ENCODE results near the gene SP7. TPM values are rescaled to one million over a fixed set of nuclear protein-coding genes. Genes with fewer than 3 reads are reported as not detected.

The SP7 gene
- total and polyA plus RNA-seq, 4 donors = 0.33 TPM; not detected in 3

DNA sequence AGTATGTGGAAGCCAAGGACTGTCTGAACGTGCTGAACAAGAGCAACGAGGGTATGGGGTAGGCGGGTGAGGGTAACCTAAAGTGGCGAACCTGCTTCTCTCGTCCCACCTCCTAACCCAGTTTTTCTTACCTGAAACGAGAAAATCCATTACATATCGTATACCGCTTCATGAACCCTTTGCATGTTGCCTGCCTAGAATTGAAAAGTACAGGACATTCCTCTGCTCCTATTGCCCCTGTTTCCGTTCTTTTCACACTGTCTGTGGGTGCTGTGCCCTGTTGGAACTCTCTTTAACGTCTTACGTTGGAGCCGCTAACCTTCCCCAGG lies 40.3 kb downstream of the SP7 start:
- Histone ChIP-seq H3K27me3 (ENCODE audit: control insufficient read depth in 1 of 2, insufficient read depth in 2 of 2, low read length in 1 of 2) (no peaks in the 10 kb centered on the region), H3K27ac (ENCODE audit: low read depth in 1 of 2, low read length in 2 of 2) (peak overlapping the region in 1 of 2 donors; percentile 54), H3K36me3 (ENCODE audit: control insufficient read depth in 1 of 2, insufficient read depth in 2 of 2, low read length in 1 of 2) (no peaks in the 10 kb centered on the region), H3K4me3 (ENCODE audit: low read length in 2 of 2) (peak overlapping the region; percentile 62 to 91), H3K9me3 (ENCODE audit: control insufficient read depth, low read length) (no peaks in the 10 kb centered on the region), H3K4me1 (ENCODE audit: control insufficient read depth in 1 of 2, insufficient read depth in 2 of 2, low read length in 2 of 2) (no peaks in the 10 kb centered on the region)
- WGBS, 2 donors = 2 to 3% methylated on average over 12 of the region's 12 CpGs
- ATAC-seq (ENCODE audit: low FRiP score) (peak; percentile 4), DNase-seq (no peak)
- intact Hi-C loops (cut with DNase I) = loop anchor here in 1 of 2 donors (10.0 kb wide), 1 partner anchor 231 kb away; no protein-coding TSS in a partner anchor

- WGBS, 2 donors = 1% methylated on average over 42 of the region's 42 CpGs
- H3K27me3 ChIP-seq (ENCODE audit: control insufficient read depth in 1 of 2, insufficient read depth in 2 of 2, low read length in 1 of 2) = no peaks in the 10 kb centered on the region
- no peaks in the 10 kb centered on the region for H3K36me3 ChIP-seq (ENCODE audit: control insufficient read depth in 1 of 2, insufficient read depth in 2 of 2, low read length in 1 of 2)
- peak; percentile 95 for DNase-seq
- no peaks in the 10 kb centered on the region for H3K4me1 ChIP-seq (ENCODE audit: control insufficient read depth in 1 of 2, insufficient read depth in 2 of 2, low read length in 2 of 2)
- peak within 1 kb of the TSS; percentile 62 to 91 for H3K4me3 ChIP-seq (ENCODE audit: low read length in 2 of 2)
- intact Hi-C loops (cut with DNase I) = loop anchor here in 1 of 2 donors (10.0 kb wide), 1 partner anchor 230 kb away; no protein-coding TSS in a partner anchor
- peak; percentile 94 for ATAC-seq (ENCODE audit: low FRiP score)
- H3K27ac ChIP-seq (ENCODE audit: low read depth in 1 of 2, low read length in 2 of 2) = peak within 1 kb of the TSS; percentile 33 to 55
- H3K9me3 ChIP-seq (ENCODE audit: control insufficient read depth, low read length) = no peaks in the 10 kb centered on the region
Observed at GRCh38 chr12:53295070-53295890, 40.9 kb downstream of the SP7 start, which contains the start of gene PFDN5. PFDN5 (plus strand) TSS chr12:53295542; CDS start chr12:53295568, 26 bp downstream.

DNA sequence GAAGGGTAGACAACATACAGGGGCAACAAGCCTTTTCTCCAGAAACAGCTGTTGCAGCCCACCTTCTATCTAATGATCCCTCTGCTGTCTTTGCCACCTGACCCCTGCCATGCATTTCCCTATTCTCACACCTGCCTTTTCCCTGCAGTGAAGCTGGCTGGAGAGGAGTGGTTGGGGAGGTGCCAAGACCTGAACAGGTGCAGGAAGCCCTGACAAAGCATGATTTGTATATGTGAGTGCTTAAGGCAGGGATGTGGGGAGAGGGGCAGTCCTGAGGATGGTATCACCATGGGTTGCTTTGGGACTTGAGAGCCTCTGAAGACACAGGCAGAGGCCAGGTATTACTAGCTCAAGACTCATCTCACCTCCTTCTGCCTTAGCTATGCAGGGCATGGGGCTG lies 43.7 kb downstream of the SP7 start:
- intact Hi-C loops (cut with DNase I) = loop anchor here in 1 of 2 donors (10.0 kb wide), 1 partner anchor 228 kb away; no protein-coding TSS in a partner anchor
- Histone ChIP-seq H3K36me3 (ENCODE audit: control insufficient read depth in 1 of 2, insufficient read depth in 2 of 2, low read length in 1 of 2) (no peaks in the 10 kb centered on the region), H3K9me3 (ENCODE audit: control insufficient read depth, low read length) (no peaks in the 10 kb centered on the region), H3K27me3 (ENCODE audit: control insufficient read depth in 1 of 2, insufficient read depth in 2 of 2, low read length in 1 of 2) (no peaks in the 10 kb centered on the region), H3K4me3 (ENCODE audit: low read length in 2 of 2) (no peak overlapping the region), H3K4me1 (ENCODE audit: control insufficient read depth in 1 of 2, insufficient read depth in 2 of 2, low read length in 2 of 2) (no peaks in the 10 kb centered on the region), H3K27ac (ENCODE audit: low read depth in 1 of 2, low read length in 2 of 2) (no peak overlapping the region)
- DNase-seq = no peak
- ATAC-seq (ENCODE audit: low FRiP score) = no peak

DNA sequence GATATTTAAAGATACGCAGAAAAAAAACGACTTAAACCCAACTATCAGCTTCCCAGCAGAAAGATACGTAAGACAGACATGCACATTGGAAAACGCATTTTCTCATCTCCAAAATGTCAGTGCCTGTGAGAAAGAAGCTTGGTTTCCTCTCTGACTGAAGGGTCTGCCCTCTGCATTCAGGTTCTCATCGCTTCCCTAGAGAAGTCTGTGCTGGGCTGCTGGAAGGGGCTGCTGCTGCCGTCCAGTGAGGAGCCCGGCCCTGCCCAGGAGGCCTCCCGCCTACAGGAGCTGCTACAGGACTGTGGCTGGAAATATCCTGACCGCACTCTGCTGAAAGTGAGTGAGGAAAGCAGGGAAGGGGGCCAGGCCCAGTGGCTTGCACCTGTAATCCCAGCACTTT lies 45.5 kb downstream of the SP7 start:
- ATAC-seq (ENCODE audit: low FRiP score) (no peak), DNase-seq (no peak)
- H3K27me3 ChIP-seq (ENCODE audit: control insufficient read depth in 1 of 2, insufficient read depth in 2 of 2, low read length in 1 of 2) = no peaks in the 10 kb centered on the region
- H3K4me1 ChIP-seq (ENCODE audit: control insufficient read depth in 1 of 2, insufficient read depth in 2 of 2, low read length in 2 of 2) = no peaks in the 10 kb centered on the region
- intact Hi-C loops (cut with DNase I) = loop anchor here in 1 of 2 donors (10.0 kb wide), 1 partner anchor 226 kb away; no protein-coding TSS in a partner anchor
- no peak overlapping the region for H3K4me3 ChIP-seq (ENCODE audit: low read length in 2 of 2)
- no peaks in the 10 kb centered on the region for H3K36me3 ChIP-seq (ENCODE audit: control insufficient read depth in 1 of 2, insufficient read depth in 2 of 2, low read length in 1 of 2)
- WGBS, 2 donors = 90 to 91% methylated on average over 9 of the region's 9 CpGs
- H3K27ac ChIP-seq (ENCODE audit: low read depth in 1 of 2, low read length in 2 of 2) = no peak overlapping the region
- H3K9me3 ChIP-seq (ENCODE audit: control insufficient read depth, low read length) = no peaks in the 10 kb centered on the region

- Histone ChIP-seq H3K36me3 (ENCODE audit: control insufficient read depth in 1 of 2, insufficient read depth in 2 of 2, low read length in 1 of 2) (no peaks in the 10 kb centered on the region), H3K4me1 (ENCODE audit: control insufficient read depth in 1 of 2, insufficient read depth in 2 of 2, low read length in 2 of 2) (no peaks in the 10 kb centered on the region), H3K27me3 (ENCODE audit: control insufficient read depth in 1 of 2, insufficient read depth in 2 of 2, low read length in 1 of 2) (no peaks in the 10 kb centered on the region), H3K4me3 (ENCODE audit: low read length in 2 of 2) (no peak overlapping the region), H3K27ac (ENCODE audit: low read depth in 1 of 2, low read length in 2 of 2) (no peak overlapping the region), H3K9me3 (ENCODE audit: control insufficient read depth, low read length) (no peaks in the 10 kb centered on the region)
- intact Hi-C loops (cut with DNase I) = loop anchor here (5.0 to 10.0 kb wide), 2 partner anchors 38 to 225 kb away; a partner anchor contains a TSS
- no peak for ATAC-seq (ENCODE audit: low FRiP score)
- WGBS, 2 donors = 73 to 77% methylated on average over 4 of the region's 4 CpGs
- DNase-seq = no peak
Observed at GRCh38 chr12:53289891-53290290, 46.3 kb downstream of the SP7 start.

DNA sequence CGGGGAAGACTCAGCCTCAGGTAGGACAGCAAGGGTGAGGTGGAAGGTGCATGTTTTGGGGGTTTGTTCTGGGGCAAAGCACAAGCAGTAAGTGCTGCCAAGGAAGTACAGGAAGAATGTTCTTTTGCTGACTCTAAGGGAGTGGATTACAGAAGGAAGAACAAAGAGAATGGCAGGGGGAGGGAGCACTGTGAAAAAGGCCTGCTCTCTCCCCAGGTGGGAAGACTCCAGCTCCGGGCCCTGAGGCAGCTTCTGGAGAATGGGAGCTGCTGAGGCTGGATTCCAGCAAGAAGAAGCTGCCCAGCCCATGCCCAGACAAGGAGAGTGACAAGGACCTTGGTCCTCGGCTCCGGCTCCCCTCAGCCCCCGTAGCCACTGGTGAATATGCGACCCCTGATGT lies 47.8 kb downstream of the SP7 start:
- H3K27me3 ChIP-seq (ENCODE audit: control insufficient read depth in 1 of 2, insufficient read depth in 2 of 2, low read length in 1 of 2) = no peaks in the 10 kb centered on the region
- ATAC-seq (ENCODE audit: low FRiP score) (no peak), DNase-seq (no peak)
- intact Hi-C loops (cut with DNase I) = loop anchor here in 1 of 2 donors (5.0 kb wide), 1 partner anchor 36 kb away; a partner anchor contains a TSS
- no peaks in the 10 kb centered on the region for H3K4me1 ChIP-seq (ENCODE audit: control insufficient read depth in 1 of 2, insufficient read depth in 2 of 2, low read length in 2 of 2)
- no peak overlapping the region for H3K4me3 ChIP-seq (ENCODE audit: low read length in 2 of 2)
- no peak overlapping the region for H3K27ac ChIP-seq (ENCODE audit: low read depth in 1 of 2, low read length in 2 of 2)
- WGBS, 2 donors = 87 to 89% methylated on average over 6 of the region's 6 CpGs
- no peaks in the 10 kb centered on the region for H3K9me3 ChIP-seq (ENCODE audit: control insufficient read depth, low read length)
- no peaks in the 10 kb centered on the region for H3K36me3 ChIP-seq (ENCODE audit: control insufficient read depth in 1 of 2, insufficient read depth in 2 of 2, low read length in 1 of 2)

DNA sequence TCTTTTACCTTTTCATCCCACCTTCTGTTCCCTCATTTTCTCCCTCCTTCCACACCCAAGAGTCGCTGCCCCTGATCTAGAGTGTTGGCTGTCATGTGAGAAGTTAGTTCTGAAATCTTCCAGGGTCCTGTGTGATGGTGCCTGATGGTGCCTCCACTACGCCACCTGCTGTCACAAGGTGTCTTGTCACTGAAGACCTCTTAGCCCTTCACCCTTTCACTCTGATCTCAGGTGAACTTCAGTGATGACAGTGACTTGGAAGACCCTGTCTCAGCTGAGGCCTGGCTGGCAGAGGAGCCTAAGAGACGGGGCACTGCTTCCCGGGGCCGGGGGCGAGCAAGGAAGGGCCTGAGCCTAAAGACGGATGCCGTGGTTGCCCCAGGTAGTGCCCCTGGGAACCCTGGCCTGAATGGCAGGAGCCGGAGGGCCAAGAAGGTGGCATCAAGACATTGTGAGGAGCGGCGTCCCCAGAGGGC lies 48.4 kb downstream of the SP7 start:
- no peaks in the 10 kb centered on the region for H3K36me3 ChIP-seq (ENCODE audit: control insufficient read depth in 1 of 2, insufficient read depth in 2 of 2, low read length in 1 of 2)
- H3K9me3 ChIP-seq (ENCODE audit: control insufficient read depth, low read length) = no peaks in the 10 kb centered on the region
- no peak overlapping the region for H3K27ac ChIP-seq (ENCODE audit: low read depth in 1 of 2, low read length in 2 of 2)
- 81% methylated on average over 11 of the region's 11 CpGs for WGBS, 2 donors
- no peak overlapping the region for H3K4me3 ChIP-seq (ENCODE audit: low read length in 2 of 2)
- peak; percentile 63 for ATAC-seq (ENCODE audit: low FRiP score)
- H3K4me1 ChIP-seq (ENCODE audit: control insufficient read depth in 1 of 2, insufficient read depth in 2 of 2, low read length in 2 of 2) = no peaks in the 10 kb centered on the region
- H3K27me3 ChIP-seq (ENCODE audit: control insufficient read depth in 1 of 2, insufficient read depth in 2 of 2, low read length in 1 of 2) = no peaks in the 10 kb centered on the region
- peak; percentile 66 to 91 for DNase-seq
- intact Hi-C loops (cut with DNase I) = loop anchor here (1.0 to 5.0 kb wide), 3 partner anchors 35 to 75 kb away; a partner anchor contains a TSS

- no peak for ATAC-seq (ENCODE audit: low FRiP score)
- intact Hi-C loops (cut with DNase I) = loop anchor here in 1 of 2 donors (2.0 to 5.0 kb wide), 2 partner anchors 34 to 74 kb away; a partner anchor contains a TSS
- no peaks in the 10 kb centered on the region for H3K9me3 ChIP-seq (ENCODE audit: control insufficient read depth, low read length)
- no peak overlapping the region for H3K27ac ChIP-seq (ENCODE audit: low read depth in 1 of 2, low read length in 2 of 2)
- DNase-seq = no peak
- WGBS, 2 donors = 31 to 34% methylated on average over 9 of the region's 9 CpGs
- no peak overlapping the region for H3K4me3 ChIP-seq (ENCODE audit: low read length in 2 of 2)
- no peaks in the 10 kb centered on the region for H3K27me3 ChIP-seq (ENCODE audit: control insufficient read depth in 1 of 2, insufficient read depth in 2 of 2, low read length in 1 of 2)
- no peaks in the 10 kb centered on the region for H3K36me3 ChIP-seq (ENCODE audit: control insufficient read depth in 1 of 2, insufficient read depth in 2 of 2, low read length in 1 of 2)
- H3K4me1 ChIP-seq (ENCODE audit: control insufficient read depth in 1 of 2, insufficient read depth in 2 of 2, low read length in 2 of 2) = no peaks in the 10 kb centered on the region
Observed at GRCh38 chr12:53286448-53286847, 49.7 kb downstream of the SP7 start.

All from aorta (tissue), 5 donors.